Osteocyte (in vitro differentiated cells): ENCODE data around the gene VARS2. TPM values are rescaled to one million over a fixed set of nuclear protein-coding genes. Genes with fewer than 3 reads are reported as not detected.
"Not testable (repeated sequence)": the region's sequence is repeated elsewhere in the genome, so short reads cannot be mapped to it uniquely, and the experiment has no call there.

Source experiments
- DNase-seq: peaks from one replicate; pipeline ENCODE4 v3.0.0; 2021; ENCODE audit warnings: mixed read lengths; ENCODE audit not compliant: unreplicated experiment; ENCODE audit errors: extremely low spot score
- H3K27ac Mint-ChIP-seq: one replicate; pipeline ENCODE4 v1.8.0; 2021; ENCODE audit warnings: mild to moderate bottlenecking, mixed read lengths; ENCODE audit not compliant: unreplicated experiment
- H3K27me3 Mint-ChIP-seq: one replicate; pipeline ENCODE4 v1.8.0; 2021; ENCODE audit warnings: mixed read lengths; ENCODE audit not compliant: unreplicated experiment
- H3K36me3 Mint-ChIP-seq: one replicate; pipeline ENCODE4 v1.8.0; 2021; ENCODE audit warnings: mixed read lengths; ENCODE audit not compliant: unreplicated experiment
- H3K4me1 Mint-ChIP-seq: one replicate; pipeline ENCODE4 v1.8.0; 2021; ENCODE audit warnings: mixed read lengths; ENCODE audit not compliant: unreplicated experiment
- H3K4me3 Mint-ChIP-seq: one replicate; pipeline ENCODE4 v1.8.0; 2021; ENCODE audit warnings: mild to moderate bottlenecking, moderate library complexity, mixed read lengths; ENCODE audit not compliant: unreplicated experiment
- H3K9me3 Mint-ChIP-seq: one replicate; pipeline ENCODE4 v1.8.0; 2021; ENCODE audit warnings: mixed read lengths; ENCODE audit not compliant: unreplicated experiment
- total RNA-seq: library from RNA; stranded (reverse); gene quantifications from 2 replicates; pipeline ENCODE4 v1.2.1, GENCODE V29; 2021
- TF ChIP-seq, protein P1 (sequence below): fragments of 200-600 bp; sonication (generic); IDR thresholded peaks from 2 replicates; pipeline ENCODE4 v1.5.0; 2021; ENCODE audit warnings: antibody characterized with exemption, mild to moderate bottlenecking, moderate library complexity

VARS2 gene
- total RNA-seq, 1 donor from 2014 or later = 46.4 TPM

DNA sequence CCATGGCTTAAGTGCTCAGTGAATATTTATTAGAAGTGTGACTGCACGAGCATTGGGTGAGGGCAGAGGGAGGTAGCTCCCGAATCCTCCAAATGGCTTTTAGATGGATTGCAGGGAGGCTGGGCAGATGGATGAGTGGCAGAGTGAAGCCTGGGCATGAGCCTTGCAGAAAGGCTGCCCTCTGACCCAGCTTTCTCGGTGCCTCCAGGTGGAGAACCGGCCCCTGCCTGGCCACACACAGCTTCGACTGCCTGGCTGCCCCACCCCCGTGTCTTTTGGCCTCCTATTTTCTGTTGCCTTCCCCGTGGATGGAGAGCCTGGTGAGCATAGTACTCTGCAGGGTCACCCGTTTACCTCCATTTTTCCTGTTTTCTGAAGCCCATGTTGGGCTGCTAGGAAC is 3.4 kb downstream of the VARS2 start:
- H3K4me1 Mint-ChIP-seq = peaks cover 24% of the 10 kb centered on the region
- no peaks in the 10 kb centered on the region for H3K27me3 Mint-ChIP-seq
- H3K27ac Mint-ChIP-seq = no peak overlapping the region

DNA sequence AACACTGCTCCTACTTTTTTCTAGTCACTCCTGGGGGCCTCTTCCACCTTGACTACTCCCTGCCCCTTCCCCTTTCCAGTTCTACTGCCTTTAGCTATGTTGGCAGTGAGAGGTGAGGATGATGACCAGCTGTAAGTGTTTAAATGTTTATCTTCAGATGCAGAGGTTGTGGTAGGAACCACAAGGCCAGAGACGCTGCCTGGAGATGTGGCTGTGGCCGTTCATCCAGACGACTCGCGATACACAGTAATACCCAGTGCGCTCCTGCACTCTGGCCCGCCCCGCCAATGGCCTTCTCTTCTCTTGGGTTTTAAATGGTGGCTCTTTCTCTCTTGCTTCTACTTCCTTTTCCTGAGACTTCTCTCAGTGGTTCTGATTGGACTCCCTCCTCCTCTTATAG is 4.6 kb downstream of the VARS2 start:
- Mint-ChIP-seq H3K4me3 (no peak overlapping the region), H3K9me3 (no peaks in the 10 kb centered on the region), H3K36me3 (peaks cover 34% of the 10 kb centered on the region), H3K27ac (no peak overlapping the region), H3K4me1 (peaks cover 18% of the 10 kb centered on the region), H3K27me3 (no peaks in the 10 kb centered on the region)
- DNase-seq = no peak
- TF ChIP-seq, protein P1, sequence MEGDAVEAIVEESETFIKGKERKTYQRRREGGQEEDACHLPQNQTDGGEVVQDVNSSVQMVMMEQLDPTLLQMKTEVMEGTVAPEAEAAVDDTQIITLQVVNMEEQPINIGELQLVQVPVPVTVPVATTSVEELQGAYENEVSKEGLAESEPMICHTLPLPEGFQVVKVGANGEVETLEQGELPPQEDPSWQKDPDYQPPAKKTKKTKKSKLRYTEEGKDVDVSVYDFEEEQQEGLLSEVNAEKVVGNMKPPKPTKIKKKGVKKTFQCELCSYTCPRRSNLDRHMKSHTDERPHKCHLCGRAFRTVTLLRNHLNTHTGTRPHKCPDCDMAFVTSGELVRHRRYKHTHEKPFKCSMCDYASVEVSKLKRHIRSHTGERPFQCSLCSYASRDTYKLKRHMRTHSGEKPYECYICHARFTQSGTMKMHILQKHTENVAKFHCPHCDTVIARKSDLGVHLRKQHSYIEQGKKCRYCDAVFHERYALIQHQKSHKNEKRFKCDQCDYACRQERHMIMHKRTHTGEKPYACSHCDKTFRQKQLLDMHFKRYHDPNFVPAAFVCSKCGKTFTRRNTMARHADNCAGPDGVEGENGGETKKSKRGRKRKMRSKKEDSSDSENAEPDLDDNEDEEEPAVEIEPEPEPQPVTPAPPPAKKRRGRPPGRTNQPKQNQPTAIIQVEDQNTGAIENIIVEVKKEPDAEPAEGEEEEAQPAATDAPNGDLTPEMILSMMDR = no peak

More for the DNA sequence above, 3.4 kb downstream of the VARS2 start:
- TF ChIP-seq, protein P1 = no peak
- Mint-ChIP-seq H3K4me3 (no peak overlapping the region), H3K9me3 (no peaks in the 10 kb centered on the region), H3K36me3 (peaks cover 25% of the 10 kb centered on the region)
- no peak for DNase-seq

DNA sequence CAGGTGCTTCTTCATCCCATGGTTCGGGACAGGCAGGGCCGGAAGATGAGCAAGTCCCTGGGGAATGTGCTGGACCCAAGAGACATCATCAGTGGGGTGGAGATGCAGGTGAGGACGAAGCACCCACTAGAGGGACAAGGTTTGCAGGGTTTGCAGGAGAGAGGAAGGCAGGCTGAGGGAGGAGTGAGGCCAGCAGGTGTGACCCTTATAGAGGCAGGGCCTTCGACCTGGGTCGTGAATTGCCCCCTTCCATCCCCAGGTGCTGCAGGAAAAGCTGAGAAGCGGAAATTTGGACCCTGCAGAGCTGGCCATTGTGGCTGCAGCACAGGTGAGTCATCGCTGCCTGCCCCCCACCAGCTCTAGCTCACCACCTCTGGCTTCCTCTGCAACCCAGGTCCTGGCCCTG is 8.4 kb downstream of the VARS2 start:
- Mint-ChIP-seq H3K36me3 (peaks cover 37% of the 10 kb centered on the region), H3K4me1 (no peaks in the 10 kb centered on the region), H3K27me3 (no peaks in the 10 kb centered on the region), H3K9me3 (no peaks in the 10 kb centered on the region), H3K27ac (no peak overlapping the region), H3K4me3 (no peak overlapping the region)
- DNase-seq = no peak
- TF ChIP-seq, protein P1 = no peak

DNA sequence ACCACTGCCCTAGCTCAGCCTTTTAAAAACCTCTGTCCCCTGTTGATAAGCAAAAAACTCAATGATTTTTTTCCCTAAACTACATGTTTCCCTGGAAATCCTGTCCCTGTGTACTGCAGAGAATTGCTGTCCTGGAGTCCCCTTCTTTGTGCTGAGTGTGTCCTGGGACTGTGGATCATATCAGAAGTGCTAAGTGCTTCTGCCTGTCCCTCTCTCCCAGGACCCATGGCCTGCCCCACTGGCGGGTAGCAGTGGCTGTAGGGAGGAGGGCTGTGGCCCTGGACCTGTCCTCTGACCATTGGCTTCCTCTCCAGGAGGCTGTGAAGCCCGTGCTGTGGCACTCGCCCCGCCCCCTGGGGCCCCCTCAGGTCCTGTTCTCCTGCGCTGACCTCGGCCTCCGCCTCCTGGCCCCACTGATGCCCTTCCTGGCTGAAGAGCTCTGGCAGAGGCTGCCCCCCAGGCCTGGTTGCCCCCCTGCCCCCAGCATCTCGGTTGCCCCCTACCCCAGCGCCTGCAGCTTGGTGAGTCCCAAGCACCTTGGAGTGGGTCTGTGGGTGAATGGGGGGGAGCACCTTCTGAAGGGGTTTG is 10.1 kb downstream of the VARS2 start:
- H3K27me3 Mint-ChIP-seq, DNase-seq, H3K4me1 Mint-ChIP-seq, H3K9me3 Mint-ChIP-seq, H3K27ac Mint-ChIP-seq, H3K4me3 Mint-ChIP-seq: not testable (repeated sequence)
- peaks cover 50% of the 10 kb centered on the region for H3K36me3 Mint-ChIP-seq

DNA sequence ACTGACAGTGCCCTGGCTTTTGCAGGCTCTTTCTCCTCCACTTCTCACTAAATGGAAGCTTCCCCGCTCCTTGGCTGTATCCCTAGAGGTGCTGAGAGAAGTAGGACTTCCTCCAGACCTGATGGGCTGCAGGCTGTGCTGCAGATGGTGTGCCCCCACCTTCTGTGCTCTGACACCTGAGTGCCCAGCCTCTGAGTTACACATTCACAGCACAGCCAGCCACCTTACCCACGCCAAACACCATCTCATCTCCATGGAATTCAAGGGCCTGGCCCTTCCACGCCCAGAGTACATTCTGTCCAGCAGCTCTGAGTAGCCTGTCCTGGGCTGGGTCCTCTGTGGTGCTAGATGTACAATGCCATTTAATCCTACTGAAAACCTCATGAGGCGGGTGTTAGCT is 12.6 kb downstream of the VARS2 start:
- TF ChIP-seq, protein P1 = no peak
- H3K36me3 Mint-ChIP-seq = peaks cover 44% of the 10 kb centered on the region
- no peak for DNase-seq

DNA sequence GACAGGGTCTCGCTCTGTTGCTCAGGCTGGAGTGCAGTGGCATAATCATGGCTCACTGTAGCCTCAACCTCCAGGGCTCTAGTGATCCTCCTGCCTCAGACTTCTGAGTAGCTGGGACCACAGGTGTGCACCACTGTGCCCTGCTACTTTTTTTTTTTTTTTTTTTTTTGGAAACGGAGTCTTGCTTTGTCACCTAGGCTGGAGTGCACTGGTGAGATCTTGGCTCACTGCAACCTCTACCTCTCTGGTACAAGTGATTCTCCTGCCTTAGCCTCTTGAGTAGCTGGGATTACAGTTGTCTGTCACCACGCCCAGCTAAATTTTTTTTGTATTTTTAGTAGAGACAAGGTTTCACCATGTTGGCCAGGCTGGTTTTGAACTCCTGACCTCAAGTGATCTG is 13.0 kb downstream of the VARS2 start:
- peaks cover 43% of the 10 kb centered on the region for H3K36me3 Mint-ChIP-seq
- DNase-seq, H3K4me1 Mint-ChIP-seq, H3K4me3 Mint-ChIP-seq, H3K27ac Mint-ChIP-seq, H3K27me3 Mint-ChIP-seq, H3K9me3 Mint-ChIP-seq: not testable (repeated sequence)

More for the DNA sequence above, 12.6 kb downstream of the VARS2 start:
- H3K27ac Mint-ChIP-seq = no peak overlapping the region
- no peaks in the 10 kb centered on the region for H3K4me1 Mint-ChIP-seq
- no peaks in the 10 kb centered on the region for H3K27me3 Mint-ChIP-seq
- H3K4me3 Mint-ChIP-seq = no peak overlapping the region
- peaks cover 9% of the 10 kb centered on the region for H3K9me3 Mint-ChIP-seq
